ENCODE results near the gene ARAP3. TPM values are rescaled to one million over a fixed set of nuclear protein-coding genes. Genes with fewer than 3 reads are reported as not detected.

The ARAP3 gene
- polyA plus RNA-seq, 1 donor (not counting 4 experiments of a cell fraction or from before 2014, with no cell fraction given): 1.3 TPM

- Histone ChIP-seq H3K4me2 (ENCODE audit: control insufficient read depth, extremely low read depth, insufficient read depth, low read depth, low read length) (peak overlapping the region; percentile 100), H3K27ac (ENCODE audit: control insufficient read depth, insufficient read depth, low read length) (peak overlapping the region; percentile 87), H3K9me3 (ENCODE audit: control insufficient read depth, low read depth, low read length) (no peaks in the 10 kb centered on the region), H3K36me3 (ENCODE audit: control insufficient read depth in 2 of 2, extremely low read depth in 1 of 2, insufficient read depth in 2 of 2, low read length in 2 of 2) (peaks cover 5 to 10% of the 10 kb centered on the region in 2 experiments), H3K9me1 (ENCODE audit: control insufficient read depth, extremely low read depth, insufficient read depth, low read length) (peaks cover 2% of the 10 kb centered on the region), H3K4me1 (ENCODE audit: control insufficient read depth, extremely low read depth, insufficient read depth, low read length) (peaks cover 26% of the 10 kb centered on the region), H2AFZ (ENCODE audit: control insufficient read depth, low read length) (peak overlapping the region; percentile 90), H3K9ac (ENCODE audit: control insufficient read depth, extremely low read depth, insufficient read depth, low read length) (peak overlapping the region; percentile 93), H3K79me2 (ENCODE audit: control insufficient read depth, insufficient read depth, low read length) (peaks cover 33% of the 10 kb centered on the region), H3K4me3 (ENCODE audit: control insufficient read depth in 2 of 3, extremely low read depth in 1 of 3, insufficient read depth in 2 of 3, low read depth in 1 of 3, low read length in 3 of 3) (peak overlapping the region; percentile 84 to 97 (median 87)), H4K20me1 (ENCODE audit: control insufficient read depth, extremely low read depth, insufficient read depth, low read length) (peaks cover 3% of the 10 kb centered on the region), H3K27me3 (ENCODE audit: control insufficient read depth, extremely low read depth, insufficient read depth, low read length) (no peaks in the 10 kb centered on the region)
- FAIRE-seq (no peak), DNase-seq (ENCODE audit: low read depth, low spot score) (no peak)
- dilution Hi-C loops (cut with MboI; ENCODE audit: extremely low pct_ligation_motif_present, low sequenced_read_pairs): no loop called here
- peak; percentile 24 to 36 (median 28) for TF ChIP-seq CTCF (optimal IDR thresholded peaks at IDR 0.05 in 1 of 3, IDR thresholded peaks at IDR 0.05 in 1 of 3, conservative IDR thresholded peaks at IDR 0.05 in 1 of 3; ENCODE audit: extremely low read depth in 1 of 3, insufficient read depth in 2 of 3, low read length in 3 of 3)
- no peak for TF ChIP-seq EZH2 (IDR thresholded peaks at IDR 0.05; ENCODE audit: low read length)
These were observed 44.1 kb downstream of the ARAP3 start for GRCh38 chr5:141637767-141638419.

GRCh38 chr5:141637123-141637766 is 44.8 kb downstream of the ARAP3 start:
- dilution Hi-C loops (cut with MboI; ENCODE audit: extremely low pct_ligation_motif_present, low sequenced_read_pairs): no loop called here
- peaks cover 7% of the 10 kb centered on the region for H4K20me1 ChIP-seq (ENCODE audit: control insufficient read depth, extremely low read depth, insufficient read depth, low read length)
- peaks cover 25% of the 10 kb centered on the region for H3K4me1 ChIP-seq (ENCODE audit: control insufficient read depth, extremely low read depth, insufficient read depth, low read length)
- H3K9ac ChIP-seq (ENCODE audit: control insufficient read depth, extremely low read depth, insufficient read depth, low read length): peak overlapping the region; percentile 93
- FAIRE-seq (no peak), DNase-seq (ENCODE audit: low read depth, low spot score) (no peak)
- H3K9me1 ChIP-seq (ENCODE audit: control insufficient read depth, extremely low read depth, insufficient read depth, low read length): peaks cover 2% of the 10 kb centered on the region
- no peaks in the 10 kb centered on the region for H3K9me3 ChIP-seq (ENCODE audit: control insufficient read depth, low read depth, low read length)
- H3K27ac ChIP-seq (ENCODE audit: control insufficient read depth, insufficient read depth, low read length): peak overlapping the region; percentile 87
- peak overlapping the region; percentile 84 to 97 (median 87) for H3K4me3 ChIP-seq (ENCODE audit: control insufficient read depth in 2 of 3, extremely low read depth in 1 of 3, insufficient read depth in 2 of 3, low read depth in 1 of 3, low read length in 3 of 3)
- peak overlapping the region; percentile 100 for H3K4me2 ChIP-seq (ENCODE audit: control insufficient read depth, extremely low read depth, insufficient read depth, low read depth, low read length)
- no peaks in the 10 kb centered on the region for H3K27me3 ChIP-seq (ENCODE audit: control insufficient read depth, extremely low read depth, insufficient read depth, low read length)
- peaks cover 4 to 13% of the 10 kb centered on the region in 2 experiments for H3K36me3 ChIP-seq (ENCODE audit: control insufficient read depth in 2 of 2, extremely low read depth in 1 of 2, insufficient read depth in 2 of 2, low read length in 2 of 2)
- peaks cover 40% of the 10 kb centered on the region for H3K79me2 ChIP-seq (ENCODE audit: control insufficient read depth, insufficient read depth, low read length)
- peak overlapping the region; percentile 90 for H2AFZ ChIP-seq (ENCODE audit: control insufficient read depth, low read length)
- TF ChIP-seq CTCF (optimal IDR thresholded peaks at IDR 0.05 in 1 of 3, IDR thresholded peaks at IDR 0.05 in 1 of 3, conservative IDR thresholded peaks at IDR 0.05 in 1 of 3; ENCODE audit: extremely low read depth in 1 of 3, insufficient read depth in 2 of 3, low read length in 3 of 3): no peak

Measured in keratinocyte (primary cell).